Suppressor macrophage treated with lipopolysaccharide for 1 hour (primary cell): ENCODE measurements around the gene ZNF24.
A peak's percentile ranks its signal among the peaks of the same experiment; 100 is the strongest.

Source experiments
- DNase-seq, 3 donors: peaks; one replicate each; pipeline ENCODE4 v3.0.0-alpha.2; 2020 to 2022

The ZNF24 gene

DNA sequence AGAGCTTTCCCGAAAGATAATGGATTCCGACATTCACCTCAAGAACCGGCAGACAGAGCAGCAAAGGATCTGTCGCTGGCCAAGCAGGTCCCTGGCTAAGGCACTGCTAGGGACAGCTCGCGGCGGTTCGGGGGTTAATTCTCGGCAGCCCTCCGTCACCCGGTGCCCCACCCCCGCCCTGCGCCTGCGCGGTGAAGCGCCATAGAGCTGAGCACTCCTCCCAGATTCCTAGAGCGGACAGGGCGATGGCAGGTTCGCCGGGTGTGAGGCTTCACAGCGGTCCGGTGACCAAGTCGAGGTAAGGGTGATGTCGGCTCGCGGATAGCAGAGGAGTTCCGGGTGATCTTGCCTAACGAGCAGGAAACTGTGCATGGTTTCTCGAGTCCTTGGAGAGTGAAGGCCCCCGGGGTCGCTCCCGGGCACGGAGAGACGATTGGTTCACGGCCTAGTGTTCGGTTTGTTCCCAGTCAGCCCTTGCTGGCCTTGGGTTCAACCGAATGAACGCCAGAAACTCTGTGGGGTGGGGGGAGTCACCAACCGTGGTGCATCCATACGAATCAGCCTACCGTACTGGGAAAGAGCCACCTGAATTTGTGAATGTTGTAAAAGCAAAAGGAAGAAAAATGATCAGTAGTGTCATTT lies 54.0 kb downstream of the ZNF24 start, which contains the start of gene ZSCAN30:
Gene ZSCAN30 (minus strand): TSS at position 136 of the 642 bp plus-strand sequence. CDS start 25,877 bp downstream, outside the sequence.
- DNase-seq = peak; percentile 94 to 98 (median 97)

- DNase-seq = peak in 1 of 3 donors; percentile 6
These were observed 54.5 kb downstream of the ZNF24 start for GRCh38 chr18:35289727-35290093.

GRCh38 chr18:35289293-35289692 lies 54.9 kb downstream of the ZNF24 start:
- peak; percentile 10 to 24 (median 11) for DNase-seq

DNA sequence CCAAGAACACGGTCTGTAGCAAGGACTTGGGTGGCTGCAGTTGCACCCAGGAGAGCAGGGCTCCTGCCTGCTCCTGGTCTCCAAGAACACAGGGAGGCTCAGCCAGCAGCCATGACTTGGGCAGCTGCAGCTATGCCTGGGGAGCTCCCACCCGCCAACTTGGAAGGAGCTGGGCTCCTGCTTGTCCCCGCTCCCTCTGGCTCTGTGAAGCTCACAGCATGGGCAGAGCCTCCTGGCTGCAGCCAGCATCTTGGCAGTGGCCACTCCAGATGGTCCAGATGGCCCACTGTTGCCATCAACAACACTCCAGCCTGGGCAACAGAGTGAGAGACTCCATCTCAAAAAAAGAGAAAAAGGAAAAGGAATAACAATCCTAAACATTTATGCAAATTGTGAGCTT lies 59.4 kb downstream of the ZNF24 start:
- DNase-seq = no peak

DNA sequence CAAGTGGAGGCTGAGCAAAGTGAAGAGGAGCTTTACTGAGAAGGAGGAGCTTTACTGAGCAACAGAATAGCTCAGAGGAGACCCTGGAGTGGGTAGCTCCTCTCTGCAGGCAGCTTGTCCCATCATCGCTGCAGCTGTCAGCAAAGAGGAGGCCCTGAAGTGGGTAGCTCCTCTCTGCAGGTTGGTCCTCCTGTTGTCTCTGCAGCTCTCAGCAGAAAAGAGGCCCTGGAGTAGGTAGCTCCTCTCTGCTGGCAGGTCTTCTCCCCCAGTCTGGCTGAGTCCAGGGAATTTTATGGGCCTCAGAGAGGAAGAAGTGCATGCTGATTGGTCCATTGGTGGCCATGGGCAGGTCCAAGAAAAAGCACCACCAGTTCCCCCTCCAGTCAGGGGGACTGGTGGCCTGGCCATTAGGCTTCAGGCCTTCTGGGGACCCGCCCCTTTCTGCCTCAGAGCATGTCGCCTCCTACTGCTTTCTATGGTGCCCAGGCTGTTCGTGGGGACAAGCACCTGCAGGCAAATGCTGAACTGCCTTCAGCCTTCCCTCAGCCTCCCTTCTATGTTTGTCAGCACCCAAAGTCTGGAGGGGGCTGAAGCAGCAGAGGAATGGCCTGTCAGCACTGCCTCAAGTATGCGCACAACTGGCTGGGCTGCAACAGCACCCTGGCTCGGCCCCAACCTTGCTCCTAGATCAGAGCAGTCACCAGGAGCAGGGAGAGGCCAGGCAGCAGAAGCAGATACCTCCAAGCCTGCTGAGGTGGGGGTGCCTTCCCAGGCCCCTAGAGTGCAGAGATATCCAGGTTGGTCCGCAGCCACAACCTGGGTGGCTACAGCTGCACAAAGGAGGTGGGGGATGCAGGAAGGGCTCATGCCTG lies 60.1 kb downstream of the ZNF24 start:
- DNase-seq = no peak

GRCh38 chr18:35282353-35282752 lies 61.9 kb downstream of the ZNF24 start:
- DNase-seq = peak in 2 of 3 donors; percentile 20 to 39
